Measurements from ENCODE around the gene LLPH.

LLPH gene

DNA sequence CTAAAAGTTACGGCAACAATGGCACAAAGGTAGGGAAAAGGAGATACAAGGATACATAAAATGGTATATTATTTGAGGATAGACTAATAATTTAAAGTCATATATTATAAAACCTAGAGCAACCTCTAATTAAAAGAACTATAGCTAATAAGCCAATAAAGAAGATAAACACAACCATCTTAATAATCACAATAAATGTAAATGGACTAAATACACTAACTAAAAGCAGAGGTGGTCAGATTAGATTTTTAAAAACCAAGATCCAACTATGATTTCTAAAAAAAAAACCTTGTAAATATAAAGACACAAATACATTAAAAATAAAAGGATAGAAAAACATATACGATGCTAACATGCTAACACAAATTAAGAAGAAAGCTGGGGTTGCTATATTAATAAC, 10.7 kb upstream of the LLPH start:
- DNase-seq = no peak

DNA sequence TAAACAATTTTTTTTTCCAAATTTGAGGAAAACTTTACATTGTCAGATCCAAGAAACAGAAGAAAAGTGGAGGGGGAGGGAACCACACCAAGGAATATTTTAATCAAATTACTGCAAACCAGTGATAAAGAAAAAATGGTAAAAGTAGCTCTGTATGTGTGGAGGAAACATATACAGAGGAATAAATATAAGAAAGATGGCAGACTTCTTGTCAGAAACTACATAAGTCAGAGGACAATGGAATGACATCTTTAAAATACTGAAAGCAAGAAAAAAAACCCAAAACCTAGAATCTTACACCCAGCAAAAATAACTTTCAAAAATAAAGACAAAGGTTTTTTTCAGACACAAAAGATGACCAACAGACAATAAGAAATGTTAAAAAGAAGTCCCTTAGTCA, 10.2 kb upstream of the LLPH start:
- no peak for DNase-seq

- no peak for DNase-seq
Measured at GRCh38 chr12:66139328-66139727, 8.8 kb upstream of the LLPH start.

GRCh38 chr12:66137937-66138336, 7.4 kb upstream of the LLPH start:
- DNase-seq = peak in 1 of 2 experiments; percentile 2

DNA sequence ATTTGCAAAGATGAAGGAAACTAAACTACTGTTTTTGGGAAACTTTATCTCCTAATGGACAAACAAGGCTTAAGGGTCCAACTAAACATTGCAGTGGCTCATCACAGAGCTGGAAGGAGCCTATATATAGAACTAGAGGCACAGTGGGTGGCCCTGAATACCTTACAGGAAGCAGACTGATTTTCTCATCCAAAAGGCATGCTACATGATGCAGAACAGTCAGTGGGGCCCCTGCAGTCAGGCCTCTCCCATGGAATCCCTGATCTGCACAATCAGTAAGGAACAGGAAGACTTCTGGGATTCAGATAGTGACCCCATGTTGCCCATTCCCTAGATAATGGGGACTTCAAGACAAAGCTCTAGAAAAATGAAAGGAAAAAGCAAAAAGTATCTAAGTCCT, 1.9 kb upstream of the LLPH start:
- DNase-seq = no peak

GRCh38 chr12:66131067-66131688, 628 bp upstream of the LLPH start:
- DNase-seq = no peak

GRCh38 chr12:66129934-66130266, 650 bp downstream of the LLPH start:
- DNase-seq = no peak

GRCh38 chr12:66127650-66128049, 2.9 kb downstream of the LLPH start:
- DNase-seq = no peak

DNA sequence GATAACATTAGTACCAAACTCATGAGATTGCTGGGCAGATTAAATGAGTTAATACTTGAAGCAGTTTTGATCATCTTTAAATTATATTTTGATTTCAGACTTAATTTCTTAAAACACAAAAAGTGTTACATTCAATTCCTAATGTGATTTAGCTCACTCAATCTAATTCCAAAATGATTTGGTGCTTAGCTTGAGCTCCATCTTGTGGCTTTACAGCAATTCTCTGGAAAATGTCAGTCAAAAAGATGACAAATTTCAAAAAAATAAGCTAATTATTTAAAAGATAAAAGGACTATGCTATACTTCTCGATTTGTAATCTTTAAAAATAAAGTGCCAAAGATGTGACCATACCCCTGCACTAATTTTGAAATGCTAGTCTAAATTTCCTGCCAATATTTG, 10.1 kb downstream of the LLPH start:
- no peak for DNase-seq

- no peak for DNase-seq
Measured at GRCh38 chr12:66119870-66120241, 10.7 kb downstream of the LLPH start.

DNA sequence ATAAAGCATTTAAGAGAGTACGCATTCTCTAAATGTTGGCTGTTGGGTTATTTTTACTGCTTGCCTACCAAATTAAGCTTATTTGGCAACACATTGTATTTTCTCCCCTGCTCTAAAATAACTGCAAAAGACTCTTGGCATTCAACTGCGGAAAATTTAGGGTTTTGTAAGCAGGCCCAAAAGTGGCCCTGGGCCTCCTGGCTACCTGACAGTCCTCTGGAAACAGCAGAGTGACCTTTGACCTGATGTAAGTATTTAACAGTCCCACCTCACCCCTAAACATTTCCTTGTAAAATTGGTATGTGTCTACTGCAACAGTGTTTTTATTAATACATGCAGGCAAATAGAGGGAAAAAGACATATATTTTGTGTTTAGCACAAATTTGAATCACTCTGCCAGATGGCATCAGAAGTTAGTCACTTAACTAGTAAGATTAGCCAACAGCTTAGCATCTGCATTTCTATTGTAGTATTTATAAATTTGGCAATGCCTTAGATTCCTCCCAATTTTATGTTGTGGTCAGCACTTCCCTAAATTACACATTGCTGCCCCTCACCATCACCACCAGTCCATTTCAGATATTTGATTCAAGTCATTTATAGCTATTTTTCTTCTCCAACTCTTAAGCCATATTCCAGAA, 11.2 kb downstream of the LLPH start:
- DNase-seq = no peak

DNA sequence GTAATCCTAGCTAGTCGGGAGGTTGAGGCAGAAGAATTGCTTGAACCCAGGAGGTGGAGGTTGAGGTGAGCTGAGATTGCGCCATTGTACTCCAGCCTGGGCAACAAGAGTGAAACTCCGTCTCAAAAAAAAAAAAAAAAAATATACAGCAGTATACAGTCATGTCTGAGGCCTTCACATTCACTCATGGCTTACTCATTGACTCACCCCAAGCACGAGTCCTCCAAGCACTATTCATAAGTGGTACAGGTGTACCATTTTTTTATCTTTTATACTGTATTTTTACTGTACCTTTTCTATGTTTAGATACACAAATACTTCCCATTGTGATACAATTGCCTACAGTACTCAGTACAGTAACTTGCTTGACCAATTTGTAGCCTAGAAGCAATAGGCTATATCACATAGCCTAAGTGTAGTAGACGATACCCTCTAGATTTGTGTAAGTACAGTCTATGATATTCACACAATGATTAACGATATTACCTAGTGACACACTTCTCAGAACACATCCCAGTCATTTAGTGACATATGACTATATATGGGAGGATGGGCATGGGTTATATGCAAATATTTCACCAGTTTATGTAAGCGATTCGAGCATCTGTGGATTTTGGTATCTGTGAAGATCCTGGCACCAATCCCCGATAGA, 12.2 kb downstream of the LLPH start:
- DNase-seq = no peak

GRCh38 chr12:66117242-66117641, 13.3 kb downstream of the LLPH start:
- DNase-seq = no peak

DNA sequence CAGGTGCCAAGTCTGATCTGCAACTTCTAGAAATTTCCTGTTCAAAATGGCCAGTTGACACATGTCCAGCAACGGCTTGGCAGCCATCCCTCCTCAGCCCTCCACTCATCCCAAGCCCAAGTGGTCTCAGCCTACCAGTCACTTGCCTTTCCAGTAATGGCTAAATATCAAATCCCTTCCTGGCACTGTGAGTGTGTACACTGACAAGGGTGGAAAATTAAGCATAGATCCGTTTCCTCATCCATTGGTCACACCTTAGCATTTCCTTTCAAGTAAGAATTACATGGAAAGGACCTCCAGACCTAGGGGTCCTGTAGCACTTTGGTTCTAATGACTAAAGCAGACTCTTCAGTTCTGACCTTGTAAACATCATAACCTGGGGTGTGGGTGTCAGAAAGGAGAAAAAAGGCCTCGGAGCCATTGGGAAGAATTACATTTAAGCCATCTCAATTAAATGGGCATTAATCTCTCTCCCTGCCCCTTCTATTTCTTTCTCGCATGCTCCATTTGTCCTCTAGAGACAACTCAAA, 15.4 kb downstream of the LLPH start:
- no peak for DNase-seq

DNA sequence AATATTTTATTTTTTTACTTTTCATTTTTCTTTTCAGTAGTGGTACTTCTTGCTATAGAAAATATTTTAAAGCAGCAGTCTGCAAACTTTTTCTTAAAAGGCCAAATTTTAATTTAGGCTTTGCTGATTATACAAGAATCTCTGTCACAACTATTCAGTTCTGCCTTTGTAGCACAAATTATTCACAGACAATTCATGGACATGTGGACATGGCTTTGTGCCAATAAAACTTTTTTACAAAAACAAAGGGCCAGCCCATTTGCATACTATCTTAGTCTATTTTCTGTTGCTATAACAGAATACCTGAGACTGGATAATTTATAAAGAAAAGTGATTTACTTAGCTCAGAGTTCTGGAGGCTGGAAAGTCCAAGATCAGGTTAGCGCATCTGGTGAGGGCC, 17.1 kb downstream of the LLPH start:
- no peak for DNase-seq

- DNase-seq = no peak
Measured at GRCh38 chr12:66111605-66112004, 18.9 kb downstream of the LLPH start.

GRCh38 chr12:66109056-66109455, 21.5 kb downstream of the LLPH start:
- no peak for DNase-seq

DNA sequence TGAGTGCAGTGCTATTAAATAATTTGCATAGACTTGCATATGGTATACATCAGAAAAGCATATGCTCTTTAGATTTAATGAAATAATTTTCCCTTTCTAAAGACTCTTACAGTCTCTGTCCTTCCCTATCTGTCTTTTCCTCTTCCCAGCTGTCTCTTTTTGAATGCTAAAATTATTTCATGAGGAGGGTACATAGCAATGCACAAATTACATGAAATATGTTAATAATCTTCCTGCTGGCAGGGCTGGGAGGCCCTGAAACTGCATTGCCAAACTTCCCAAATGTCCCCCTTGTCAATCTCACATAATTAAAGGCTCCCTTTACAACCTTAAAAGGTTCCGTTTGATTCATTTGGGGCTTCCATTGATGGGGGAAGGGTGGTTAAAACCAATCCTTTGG, 22.2 kb downstream of the LLPH start:
- no peak for DNase-seq

GRCh38 chr12:66107451-66107915, 23.1 kb downstream of the LLPH start:
- peak; percentile 58 to 75 for DNase-seq

DNA sequence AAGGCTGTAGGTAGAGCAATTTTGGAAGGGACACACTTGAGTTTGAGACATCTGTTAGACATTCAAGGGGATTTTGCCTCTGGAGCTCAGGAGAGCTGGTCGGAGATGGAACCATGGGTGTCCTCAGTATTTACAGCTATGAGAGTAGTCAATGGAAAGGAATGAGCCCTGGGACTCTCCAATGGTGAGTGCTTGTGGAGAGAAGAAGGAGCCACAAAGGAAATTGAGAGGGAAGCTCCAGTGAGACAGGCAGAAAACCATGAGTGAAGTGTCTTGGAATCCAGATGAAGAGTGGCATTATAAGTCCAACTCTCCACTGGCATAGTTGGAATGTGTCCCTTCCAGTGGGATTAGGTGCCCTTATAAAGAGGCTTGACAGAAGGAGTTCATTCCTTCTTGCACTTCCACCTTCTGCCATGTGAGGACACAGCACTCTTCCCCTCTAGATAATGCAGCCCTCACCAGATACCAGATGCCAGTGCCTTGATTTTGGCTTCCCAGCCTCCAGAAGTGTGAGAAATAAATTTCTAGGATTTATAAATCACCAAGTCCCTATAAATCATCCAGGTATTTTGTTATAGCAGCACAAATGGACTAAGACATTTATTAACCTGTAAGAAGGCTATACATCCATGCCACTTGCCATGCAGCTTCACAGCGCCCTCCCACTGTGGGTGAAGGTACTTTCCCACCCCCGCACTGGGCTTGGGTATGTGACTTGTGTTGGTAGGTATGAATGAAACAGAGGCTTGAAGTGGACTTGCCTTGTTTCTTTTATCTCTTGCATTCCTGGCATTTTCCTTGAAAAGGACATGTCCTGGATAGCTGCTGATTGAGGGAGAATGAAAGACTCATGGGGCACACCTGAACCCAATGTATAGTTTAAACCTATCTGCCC, 27.3 kb downstream of the LLPH start:
- DNase-seq = no peak

DNA sequence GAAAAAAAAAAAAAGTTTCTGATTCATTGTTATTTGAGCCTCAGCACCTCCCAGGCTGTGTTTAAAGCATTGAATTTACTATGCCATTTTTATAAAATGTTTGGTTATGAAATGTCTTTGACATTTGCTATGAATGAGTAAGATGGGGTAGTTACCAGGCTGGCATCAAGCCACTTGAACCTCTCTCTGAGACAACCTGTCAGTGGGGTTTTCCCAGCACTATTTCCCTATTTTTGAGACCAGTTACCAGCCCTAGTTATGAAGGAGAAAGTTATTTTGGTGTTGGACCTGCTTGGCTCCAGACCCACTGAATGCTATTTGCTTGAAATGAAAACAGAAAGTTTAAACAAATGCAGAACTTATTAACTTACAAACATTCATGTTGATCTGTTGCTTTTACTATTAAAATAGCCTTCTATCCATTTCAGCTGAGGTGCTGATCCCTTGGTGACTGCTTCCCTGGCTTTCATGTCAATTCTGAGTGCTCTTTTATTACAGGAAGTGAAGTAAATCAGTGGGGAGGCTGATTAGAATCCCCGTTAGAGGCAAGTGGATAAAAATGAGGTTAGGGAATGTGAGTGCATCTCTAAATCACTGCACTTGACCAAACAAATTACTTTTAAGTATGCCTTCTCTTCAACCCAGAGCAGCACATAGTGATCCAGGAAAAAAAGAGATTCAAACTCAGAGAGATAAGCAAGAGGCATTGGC, 37.8 kb downstream of the LLPH start:
- DNase-seq = no peak

- DNase-seq = no peak
Measured at GRCh38 chr12:66090157-66090556, 40.4 kb downstream of the LLPH start.

Data from NCI-H187 (cell line).